Stimulated activated CD4-positive, alpha-beta T cell treated with anti-CD3 and anti-CD28 coated beads, Interleukin-12 subunit alpha, Interleukin-12 subunit beta, amount 100 ng/mL, for 48 hours (primary cell): Measurements from ENCODE around the gene FHOD1.

Experiments
- DNase-seq, 3 donors: peaks; one replicate each; pipeline ENCODE4 v3.0.0-alpha.2; 2020; ENCODE audit warnings: low read depth in 2 of 3, low spot score in 1 of 3

The FHOD1 gene

GRCh38 chr16:67277999-67278772 lies 30.9 kb upstream of the FHOD1 start:
- DNase-seq: peak in 1 of 3 donors; percentile 16

- DNase-seq: peak in 2 of 3 donors; percentile 26 to 45
These were observed 30.2 kb upstream of the FHOD1 start for GRCh38 chr16:67277294-67277998.

GRCh38 chr16:67275321-67275720 lies 28.0 kb upstream of the FHOD1 start:
- DNase-seq: no peak

- no peak for DNase-seq
These were observed 24.2 kb upstream of the FHOD1 start for GRCh38 chr16:67271446-67271845.

- DNase-seq: no peak
These were observed 23.7 kb upstream of the FHOD1 start for GRCh38 chr16:67270931-67271338.

GRCh38 chr16:67269766-67270165 lies 22.5 kb upstream of the FHOD1 start:
- no peak for DNase-seq

GRCh38 chr16:67268136-67268579 lies 20.9 kb upstream of the FHOD1 start:
- no peak for DNase-seq

GRCh38 chr16:67265834-67266233 lies 18.6 kb upstream of the FHOD1 start:
- no peak for DNase-seq

- DNase-seq: no peak
These were observed 17.6 kb upstream of the FHOD1 start for GRCh38 chr16:67264866-67265265.

- DNase-seq: no peak
These were observed 17.0 kb upstream of the FHOD1 start for GRCh38 chr16:67264277-67264676.

GRCh38 chr16:67263201-67263600 lies 15.9 kb upstream of the FHOD1 start:
- no peak for DNase-seq

- no peak for DNase-seq
These were observed 13.3 kb upstream of the FHOD1 start for GRCh38 chr16:67260426-67261063.

GRCh38 chr16:67259705-67260104 lies 12.4 kb upstream of the FHOD1 start:
- DNase-seq: no peak

GRCh38 chr16:67258161-67258835 lies 11.0 kb upstream of the FHOD1 start:
- no peak for DNase-seq

GRCh38 chr16:67257486-67258160 lies 10.3 kb upstream of the FHOD1 start:
- no peak for DNase-seq

GRCh38 chr16:67256701-67257230 lies 9.5 kb upstream of the FHOD1 start:
- DNase-seq: no peak

- DNase-seq: no peak
These were observed 8.4 kb upstream of the FHOD1 start for GRCh38 chr16:67255553-67256221.

GRCh38 chr16:67254801-67255552 lies 7.7 kb upstream of the FHOD1 start:
- no peak for DNase-seq
